Measurements from ENCODE around the gene GLI2. TPM values are rescaled to one million over a fixed set of nuclear protein-coding genes. Genes with fewer than 3 reads are reported as not detected.

The GLI2 gene
- total RNA-seq, 1 experiment from 2014 or later: 6.2 TPM

DNA sequence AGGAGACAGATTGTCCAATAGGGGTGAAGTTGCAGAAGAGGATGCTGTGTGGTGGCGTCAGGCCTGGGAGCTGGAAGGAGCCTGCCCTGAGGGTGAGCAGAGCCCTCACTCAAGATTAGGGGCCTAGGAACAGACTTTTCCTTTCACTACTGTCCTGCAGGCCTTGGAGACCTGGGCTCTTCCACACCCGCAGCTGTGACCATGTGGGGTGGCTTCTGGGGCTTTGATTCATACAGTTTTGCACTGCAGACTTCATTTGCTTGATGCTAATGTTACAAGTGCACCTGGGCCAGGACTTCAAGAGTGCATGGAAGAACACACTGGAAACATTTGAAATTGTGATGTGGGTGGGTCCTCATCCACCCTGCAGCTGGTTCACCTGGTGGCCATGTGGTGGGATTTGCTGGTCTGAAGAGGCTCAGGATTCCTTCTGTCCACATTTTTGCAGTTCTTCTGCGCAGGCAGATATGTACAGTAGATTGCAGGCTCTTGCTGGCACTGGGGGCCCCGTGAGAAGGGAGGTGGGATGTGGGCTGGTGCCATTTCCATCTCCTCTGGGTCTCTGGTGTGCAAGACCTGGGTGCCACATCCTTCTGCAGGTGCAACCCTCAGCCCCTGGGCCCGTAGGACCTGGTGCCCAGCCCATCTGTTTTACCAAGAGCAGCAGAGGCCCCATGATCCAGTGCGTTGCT lies 9.9 kb downstream of the GLI2 start:
- H3K36me3 ChIP-seq (ENCODE audit: control insufficient read depth, insufficient read depth, low read length): no peaks in the 10 kb centered on the region
- BruUV-seq (replicated peaks): no TSS peak
- no peak for ATAC-seq
- ChIA-PET POLR2A (no interaction called here), CTCF (no interaction called here)
- in situ Hi-C loops (cut with HindIII; ENCODE audit: low pct_unique_long_range_greater_than_20kb, low sequenced_read_pairs) (no loop called here), intact Hi-C loops (cut with micrococcal nuclease; ENCODE audit: unreplicated experiment) (no loop called here)
- H3K4me1 ChIP-seq (ENCODE audit: control insufficient read depth, insufficient read depth, low read length): peaks cover 10% of the 10 kb centered on the region
- no peak overlapping the region for H3K27ac ChIP-seq (ENCODE audit: low read length)
- no peaks in the 10 kb centered on the region for H3K27me3 ChIP-seq (ENCODE audit: control insufficient read depth, insufficient read depth, low read length)
- no peaks in the 10 kb centered on the region for H3K9me3 ChIP-seq (ENCODE audit: control insufficient read depth, insufficient read depth, low read depth, low read length)
- H3K4me3 ChIP-seq (ENCODE audit: low read depth in 2 of 2, low read length in 2 of 2): no peak overlapping the region
- TF ChIP-seq, protein P1, sequence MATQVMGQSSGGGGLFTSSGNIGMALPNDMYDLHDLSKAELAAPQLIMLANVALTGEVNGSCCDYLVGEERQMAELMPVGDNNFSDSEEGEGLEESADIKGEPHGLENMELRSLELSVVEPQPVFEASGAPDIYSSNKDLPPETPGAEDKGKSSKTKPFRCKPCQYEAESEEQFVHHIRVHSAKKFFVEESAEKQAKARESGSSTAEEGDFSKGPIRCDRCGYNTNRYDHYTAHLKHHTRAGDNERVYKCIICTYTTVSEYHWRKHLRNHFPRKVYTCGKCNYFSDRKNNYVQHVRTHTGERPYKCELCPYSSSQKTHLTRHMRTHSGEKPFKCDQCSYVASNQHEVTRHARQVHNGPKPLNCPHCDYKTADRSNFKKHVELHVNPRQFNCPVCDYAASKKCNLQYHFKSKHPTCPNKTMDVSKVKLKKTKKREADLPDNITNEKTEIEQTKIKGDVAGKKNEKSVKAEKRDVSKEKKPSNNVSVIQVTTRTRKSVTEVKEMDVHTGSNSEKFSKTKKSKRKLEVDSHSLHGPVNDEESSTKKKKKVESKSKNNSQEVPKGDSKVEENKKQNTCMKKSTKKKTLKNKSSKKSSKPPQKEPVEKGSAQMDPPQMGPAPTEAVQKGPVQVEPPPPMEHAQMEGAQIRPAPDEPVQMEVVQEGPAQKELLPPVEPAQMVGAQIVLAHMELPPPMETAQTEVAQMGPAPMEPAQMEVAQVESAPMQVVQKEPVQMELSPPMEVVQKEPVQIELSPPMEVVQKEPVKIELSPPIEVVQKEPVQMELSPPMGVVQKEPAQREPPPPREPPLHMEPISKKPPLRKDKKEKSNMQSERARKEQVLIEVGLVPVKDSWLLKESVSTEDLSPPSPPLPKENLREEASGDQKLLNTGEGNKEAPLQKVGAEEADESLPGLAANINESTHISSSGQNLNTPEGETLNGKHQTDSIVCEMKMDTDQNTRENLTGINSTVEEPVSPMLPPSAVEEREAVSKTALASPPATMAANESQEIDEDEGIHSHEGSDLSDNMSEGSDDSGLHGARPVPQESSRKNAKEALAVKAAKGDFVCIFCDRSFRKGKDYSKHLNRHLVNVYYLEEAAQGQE (IDR thresholded peaks at IDR 0.05; ENCODE audit: insufficient read depth in 1 of 2, low read depth in 2 of 2, low read length in 1 of 2): no peak
- no peak for TF ChIP-seq POLR2AphosphoS5 (IDR thresholded peaks at IDR 0.05; ENCODE audit: low read depth, low read length)
- TF ChIP-seq, protein P2, sequence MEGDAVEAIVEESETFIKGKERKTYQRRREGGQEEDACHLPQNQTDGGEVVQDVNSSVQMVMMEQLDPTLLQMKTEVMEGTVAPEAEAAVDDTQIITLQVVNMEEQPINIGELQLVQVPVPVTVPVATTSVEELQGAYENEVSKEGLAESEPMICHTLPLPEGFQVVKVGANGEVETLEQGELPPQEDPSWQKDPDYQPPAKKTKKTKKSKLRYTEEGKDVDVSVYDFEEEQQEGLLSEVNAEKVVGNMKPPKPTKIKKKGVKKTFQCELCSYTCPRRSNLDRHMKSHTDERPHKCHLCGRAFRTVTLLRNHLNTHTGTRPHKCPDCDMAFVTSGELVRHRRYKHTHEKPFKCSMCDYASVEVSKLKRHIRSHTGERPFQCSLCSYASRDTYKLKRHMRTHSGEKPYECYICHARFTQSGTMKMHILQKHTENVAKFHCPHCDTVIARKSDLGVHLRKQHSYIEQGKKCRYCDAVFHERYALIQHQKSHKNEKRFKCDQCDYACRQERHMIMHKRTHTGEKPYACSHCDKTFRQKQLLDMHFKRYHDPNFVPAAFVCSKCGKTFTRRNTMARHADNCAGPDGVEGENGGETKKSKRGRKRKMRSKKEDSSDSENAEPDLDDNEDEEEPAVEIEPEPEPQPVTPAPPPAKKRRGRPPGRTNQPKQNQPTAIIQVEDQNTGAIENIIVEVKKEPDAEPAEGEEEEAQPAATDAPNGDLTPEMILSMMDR (IDR thresholded peaks at IDR 0.05): no peak
- no peak for TF ChIP-seq TCF7L2 (IDR thresholded peaks at IDR 0.05; ENCODE audit: low read depth, low read length)
- TF ChIP-seq SIN3A (IDR thresholded peaks at IDR 0.05; ENCODE audit: borderline replicate concordance, insufficient read depth, low read depth, low read length): no peak
- DNase-seq (ENCODE audit: low read depth, low spot score): no peak

DNA sequence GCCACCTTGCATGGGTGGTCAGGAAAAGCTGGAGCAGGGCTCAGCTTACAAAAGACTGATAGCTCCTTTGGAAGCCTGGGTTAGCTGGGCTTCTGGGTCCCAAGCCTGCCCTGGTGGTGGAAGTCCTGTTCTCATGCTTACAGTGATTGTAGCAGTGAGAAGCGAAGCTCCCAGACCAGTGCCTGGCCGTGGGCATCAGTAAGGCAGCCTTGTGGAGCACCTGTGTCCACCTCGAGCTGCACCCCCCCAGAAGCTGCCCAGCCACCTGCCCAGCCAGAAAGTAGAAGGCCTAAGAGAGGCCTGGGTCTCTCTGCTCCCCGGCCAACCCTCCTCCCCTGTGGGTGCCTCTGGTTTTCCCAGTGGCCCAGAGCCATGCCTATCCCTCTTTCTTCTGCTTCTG lies 10.5 kb downstream of the GLI2 start:
- H3K27ac ChIP-seq (ENCODE audit: low read length): no peak overlapping the region
- DNase-seq (ENCODE audit: low read depth, low spot score) (no peak), ATAC-seq (no peak)
- CTCF ChIA-PET: no interaction called here
- intact Hi-C loops (cut with micrococcal nuclease; ENCODE audit: unreplicated experiment): no loop called here
- no peaks in the 10 kb centered on the region for H3K27me3 ChIP-seq (ENCODE audit: control insufficient read depth, insufficient read depth, low read length)
- POLR2A ChIA-PET: no interaction called here
- H3K4me1 ChIP-seq (ENCODE audit: control insufficient read depth, insufficient read depth, low read length): peaks cover 10% of the 10 kb centered on the region
- TF ChIP-seq, protein P1 (IDR thresholded peaks at IDR 0.05; ENCODE audit: insufficient read depth in 1 of 2, low read depth in 2 of 2, low read length in 1 of 2): no peak
- no peak for TF ChIP-seq POLR2AphosphoS5 (IDR thresholded peaks at IDR 0.05; ENCODE audit: low read depth, low read length)
- no peak for TF ChIP-seq TCF7L2 (IDR thresholded peaks at IDR 0.05; ENCODE audit: low read depth, low read length)
- no peak for TF ChIP-seq SIN3A (IDR thresholded peaks at IDR 0.05; ENCODE audit: borderline replicate concordance, insufficient read depth, low read depth, low read length)
- TF ChIP-seq, protein P2 (IDR thresholded peaks at IDR 0.05): no peak
- no peak overlapping the region for H3K4me3 ChIP-seq (ENCODE audit: low read depth in 2 of 2, low read length in 2 of 2)
- no peaks in the 10 kb centered on the region for H3K9me3 ChIP-seq (ENCODE audit: control insufficient read depth, insufficient read depth, low read depth, low read length)
- H3K36me3 ChIP-seq (ENCODE audit: control insufficient read depth, insufficient read depth, low read length): no peaks in the 10 kb centered on the region
- in situ Hi-C loops (cut with HindIII; ENCODE audit: low pct_unique_long_range_greater_than_20kb, low sequenced_read_pairs): no loop called here
- no TSS peak for BruUV-seq (replicated peaks)
